OCI-LY1 (cell line): ENCODE data around the gene ZNF138.

Experiments
- CTCF ChIP-seq: fragments of 200-600 bp; sonication (generic), shearing (Covaris generic); IDR thresholded peaks from 2 replicates; pipeline ENCODE4 v1.5.1; 2017; ENCODE audit warnings: mild to moderate bottlenecking, antibody characterized with exemption, low read length, moderate library complexity, mixed read lengths
- EZH2 ChIP-seq: fragments of 200-600 bp; sonication (generic), shearing (Covaris generic); IDR thresholded peaks from 2 replicates; pipeline ENCODE4 v1.8.0; 2017; ENCODE audit warnings: borderline replicate concordance, mixed run types, mild to moderate bottlenecking, antibody characterized with exemption, low read length, moderate library complexity, mixed read lengths

DNA sequence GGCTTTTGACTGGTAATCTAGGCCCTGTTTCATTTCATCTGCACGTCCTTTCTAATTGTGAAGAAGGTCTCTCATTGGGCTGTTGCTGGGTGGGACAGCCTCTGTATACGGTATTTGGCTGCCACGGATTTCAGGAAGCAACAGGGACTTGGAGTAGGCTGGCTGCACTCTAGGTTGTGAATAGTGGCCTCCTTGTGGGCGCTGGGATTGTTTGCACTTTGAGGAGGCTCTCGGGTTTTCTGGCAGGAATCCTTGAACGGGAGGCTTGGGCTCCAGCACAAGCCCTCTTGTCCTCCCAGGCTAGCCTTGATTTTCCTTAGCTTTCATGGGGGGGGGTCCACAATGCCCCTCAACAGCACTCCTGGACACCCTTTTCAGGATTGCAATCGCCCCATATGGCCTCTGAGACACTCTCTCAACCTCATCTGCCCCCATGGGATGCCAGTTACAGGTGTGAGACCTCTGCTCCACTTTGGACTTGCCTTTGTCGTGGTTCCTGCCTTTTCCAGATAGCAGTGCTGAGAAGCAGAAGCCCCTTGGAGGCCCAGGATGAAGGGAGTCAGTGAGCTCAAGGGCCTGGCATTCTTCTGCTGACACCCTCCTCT, 75.0 kb downstream of the ZNF138 start:
- no peak for TF ChIP-seq CTCF
- no peak for TF ChIP-seq EZH2
